Activated CD4-positive, alpha-beta T cell treated with anti-CD3 and anti-CD28 coated beads, Interleukin-2, amount 50 U/mL, for 24 hours (primary cell): ENCODE data around the gene CCNYL1.
"Not testable (repeated sequence)": the region's sequence is repeated elsewhere in the genome, so short reads cannot be mapped to it uniquely, and the experiment has no call there.

Source experiments
- DNase-seq, 2 donors: peaks; one replicate each; pipeline ENCODE4 v3.0.0-alpha.2; 2020; ENCODE audit warnings: low read depth in 1 of 2, low spot score in 1 of 2

CCNYL1 gene

DNA sequence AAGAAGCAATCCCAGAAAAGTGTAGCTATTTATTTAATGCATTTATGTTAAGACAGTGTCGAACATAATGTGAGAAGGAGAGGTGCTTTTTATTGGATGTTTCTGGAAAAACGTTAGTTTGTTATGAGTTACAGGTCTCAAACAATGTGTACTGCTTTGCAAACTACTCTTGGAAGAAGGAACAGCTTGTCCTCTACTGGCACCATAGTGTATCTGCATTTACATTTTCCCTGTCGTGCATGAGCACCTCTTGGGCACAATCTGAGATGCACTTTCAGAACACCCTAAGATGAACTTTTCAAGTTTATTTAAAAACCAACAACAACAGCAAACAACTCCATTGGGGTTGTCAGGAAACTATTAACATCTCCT is 22.8 kb downstream of the CCNYL1 start:
- DNase-seq: no peak

DNA sequence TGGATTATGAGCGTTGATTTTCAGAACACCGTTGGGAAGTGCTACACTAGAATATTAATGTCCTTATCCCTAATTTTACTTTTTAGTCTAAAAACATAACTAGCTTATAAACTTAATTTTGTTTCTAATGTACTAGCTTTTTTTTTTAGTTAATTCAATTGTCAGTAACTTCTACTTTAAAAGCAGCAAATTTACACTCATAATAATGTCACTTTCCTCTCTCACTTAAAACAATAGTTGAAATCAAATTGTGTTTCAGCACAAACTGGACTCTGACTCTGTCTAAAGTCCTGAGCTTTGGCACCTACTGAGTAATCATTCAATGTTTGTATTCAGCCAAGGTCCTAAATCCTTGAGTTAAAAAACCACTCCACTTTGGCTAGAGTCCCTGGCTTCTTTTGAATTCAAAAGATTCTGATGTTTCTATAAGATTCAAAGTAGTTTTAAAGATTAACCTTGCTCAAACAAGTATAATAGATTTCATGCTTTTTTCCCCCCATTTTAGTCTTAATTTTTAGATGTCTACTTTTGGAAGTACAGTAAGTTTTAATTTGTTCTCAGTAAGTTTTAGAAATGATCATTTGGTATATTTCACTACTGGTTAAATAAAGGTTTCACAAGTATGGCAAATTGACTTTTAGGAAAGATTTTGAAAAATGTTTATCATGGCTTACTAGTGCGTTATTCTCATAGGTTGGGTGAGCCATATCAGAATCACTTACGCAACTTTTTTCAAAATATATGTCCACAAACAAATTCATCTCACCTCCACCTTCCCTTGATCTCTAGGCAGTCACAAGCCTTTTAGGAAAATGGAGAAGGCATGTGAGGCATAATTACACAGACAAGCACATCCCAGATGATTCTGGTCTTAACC is 23.4 kb downstream of the CCNYL1 start:
- DNase-seq: no peak

DNA sequence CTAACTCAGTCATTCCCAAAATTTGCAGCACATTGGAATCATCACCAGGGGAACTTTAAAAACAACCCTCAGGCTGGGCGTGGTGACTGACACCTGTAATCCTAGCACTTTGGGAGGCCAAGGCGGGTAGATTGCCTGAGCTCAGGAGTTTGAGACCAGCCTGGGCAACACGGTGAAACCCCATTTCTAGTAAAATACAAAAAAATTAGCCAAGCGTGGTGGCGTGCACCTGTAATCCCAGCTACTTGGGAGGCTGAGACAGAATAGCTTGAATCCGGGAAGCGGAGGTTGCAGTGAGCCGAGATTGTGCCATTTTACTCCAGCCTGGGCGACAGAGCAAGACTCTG is 24.0 kb downstream of the CCNYL1 start:
- not testable (repeated sequence) for DNase-seq

DNA sequence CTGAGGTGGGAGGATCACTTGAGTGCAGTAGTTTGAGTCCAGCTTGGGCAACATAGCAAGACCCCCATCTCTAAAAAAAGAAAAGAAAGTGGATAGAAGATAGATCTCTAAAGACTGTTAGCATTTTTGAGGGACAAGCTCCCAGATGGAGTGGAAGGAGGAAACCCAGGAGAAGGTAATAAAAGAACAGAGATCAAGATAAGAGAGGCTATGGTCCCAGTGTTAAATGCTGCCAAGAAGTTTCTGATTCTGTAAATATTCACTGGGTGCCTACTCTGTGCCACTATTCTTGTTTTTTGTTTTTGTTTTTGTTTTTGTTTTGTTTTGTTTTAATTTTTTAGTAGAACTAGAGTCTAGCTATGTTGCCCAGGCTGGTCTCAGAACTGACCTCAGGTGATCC is 32.1 kb downstream of the CCNYL1 start:
- DNase-seq: no peak

DNA sequence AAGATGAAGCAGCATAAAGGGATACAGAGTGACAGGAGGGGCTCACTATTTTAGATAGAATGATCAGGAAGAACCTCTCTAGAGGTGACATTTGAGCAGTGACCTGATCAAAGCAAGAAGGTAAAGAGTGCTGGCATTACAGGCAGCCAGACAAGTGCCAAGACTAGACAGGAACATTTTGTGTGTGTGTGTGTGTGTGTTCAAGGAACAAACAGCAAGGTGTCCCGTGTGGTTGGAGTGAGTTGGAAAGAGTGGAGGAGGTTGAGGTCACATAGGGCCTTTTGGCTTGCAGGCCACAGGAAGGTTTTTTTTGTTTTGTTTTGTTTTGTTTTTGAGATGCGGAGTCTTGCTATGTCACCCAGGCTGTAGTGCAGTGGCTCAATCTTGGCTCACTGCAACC is 32.6 kb downstream of the CCNYL1 start:
- no peak for DNase-seq

DNA sequence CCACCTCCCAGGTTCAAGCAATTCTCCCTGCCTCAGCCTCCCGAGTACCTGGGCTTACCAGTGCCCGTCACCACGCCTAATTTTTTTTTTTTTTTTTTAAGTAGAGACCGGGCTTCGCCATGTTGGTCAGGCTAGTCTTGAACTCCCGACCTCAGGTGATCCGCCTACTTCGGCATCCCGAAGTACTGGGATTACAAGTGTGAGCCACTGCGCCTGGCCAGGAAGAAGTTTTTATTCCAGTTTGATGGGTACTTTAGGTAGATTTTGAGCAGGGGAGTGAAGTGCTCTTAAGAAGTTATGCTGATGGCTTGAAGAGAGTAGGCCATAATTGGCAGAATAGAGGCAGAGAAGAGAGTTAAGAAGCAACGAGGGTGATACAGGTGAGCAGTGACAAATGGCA is 33.0 kb downstream of the CCNYL1 start:
- DNase-seq: no peak

DNA sequence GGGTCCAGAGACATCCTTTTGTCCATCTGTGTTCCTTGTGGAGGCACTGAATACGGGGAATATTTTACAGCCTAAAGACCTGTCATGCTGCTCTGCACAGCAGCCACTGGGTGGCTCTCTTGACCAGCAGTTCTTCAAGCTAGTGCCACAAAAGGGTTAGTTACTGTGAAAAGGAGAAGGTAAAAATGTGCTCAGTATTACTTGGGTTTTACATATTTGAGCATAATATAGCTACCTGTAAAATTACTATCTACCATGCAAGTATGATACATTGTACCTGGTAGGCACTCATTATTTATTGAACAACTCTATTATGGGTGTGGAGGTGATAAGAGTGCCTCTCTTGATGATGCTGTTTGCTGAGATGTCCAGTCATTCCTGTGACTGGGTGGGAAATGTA is 34.7 kb downstream of the CCNYL1 start:
- DNase-seq: no peak

DNA sequence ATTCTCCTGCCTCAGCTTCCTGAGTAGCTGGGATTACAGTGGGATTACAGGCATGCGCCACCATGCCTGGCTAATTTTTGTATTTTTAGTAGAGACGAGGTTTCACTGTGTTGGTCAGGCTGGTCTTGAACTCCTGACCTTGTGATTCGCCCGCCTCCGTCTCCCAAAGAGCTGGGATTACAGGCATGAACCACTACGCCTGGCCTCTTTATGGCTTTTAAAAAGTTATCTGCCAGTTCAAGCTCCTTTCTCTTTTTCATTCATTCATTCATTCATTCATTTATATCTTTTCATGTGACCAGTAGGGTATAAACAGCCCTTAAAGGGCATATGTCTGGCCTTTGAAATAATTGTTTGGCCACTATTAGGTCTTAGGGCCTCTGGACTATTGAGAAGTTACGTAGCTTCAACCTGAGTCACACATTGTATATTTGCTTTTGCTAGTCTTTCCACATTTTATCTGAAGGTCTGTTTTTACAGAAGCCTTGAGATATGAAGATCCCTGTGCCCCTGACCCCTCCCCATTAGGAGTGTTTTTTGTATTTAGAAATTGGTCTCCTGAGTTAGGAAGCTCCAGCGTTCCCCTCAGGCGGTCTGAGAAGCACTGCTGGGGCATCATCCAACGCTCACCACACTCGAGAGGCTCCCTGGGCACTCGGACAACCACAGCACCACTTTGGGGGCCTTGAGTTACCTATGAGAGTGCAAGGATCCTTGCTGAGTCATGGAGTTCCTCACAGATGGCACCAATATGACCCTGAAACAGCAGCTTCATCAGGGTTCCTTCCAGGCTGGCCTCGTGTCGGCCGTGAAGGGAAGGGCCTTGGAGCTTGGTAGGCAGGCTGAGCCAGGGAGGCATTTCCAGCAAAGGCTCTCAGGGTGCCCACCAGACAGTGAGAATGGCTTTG is 36.5 kb downstream of the CCNYL1 start:
- DNase-seq: no peak

DNA sequence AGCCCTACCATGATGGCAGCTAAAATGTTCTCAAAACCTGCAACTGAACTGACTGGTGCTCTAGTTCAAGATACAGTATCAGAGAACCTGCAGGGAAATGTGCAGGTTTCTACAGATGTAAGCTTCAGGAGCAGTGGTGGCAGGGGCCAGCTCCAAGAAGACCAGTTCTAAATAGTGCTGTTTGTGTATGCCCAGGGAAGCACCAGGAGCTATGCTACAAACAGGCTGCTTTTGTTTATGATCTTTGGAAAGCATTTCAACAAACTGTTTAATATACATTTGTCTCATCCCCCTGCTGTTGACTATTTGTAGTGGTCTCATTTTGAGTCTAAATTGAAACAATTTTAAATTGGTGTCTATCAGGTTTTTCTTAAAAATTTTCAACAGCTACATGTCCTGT is 37.6 kb downstream of the CCNYL1 start:
- no peak for DNase-seq

DNA sequence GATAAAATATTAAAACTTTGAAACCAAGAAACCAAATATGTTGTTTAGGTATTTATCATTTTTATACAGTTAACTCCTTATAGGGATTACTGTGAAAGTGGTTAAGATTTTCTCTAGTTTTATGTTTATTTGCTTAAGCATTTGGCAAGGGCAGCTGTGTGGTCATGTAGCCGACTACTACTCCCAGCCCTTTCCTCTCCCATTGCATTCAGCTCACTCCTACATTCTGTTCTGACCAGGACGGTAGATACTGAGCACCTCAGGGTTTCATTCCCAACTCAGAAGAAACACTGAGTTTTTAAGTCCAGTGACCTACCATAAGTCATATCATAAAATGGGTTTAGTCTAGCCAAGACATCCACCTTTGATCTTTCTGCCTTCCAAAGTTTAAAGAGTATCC is 38.4 kb downstream of the CCNYL1 start:
- DNase-seq: no peak

DNA sequence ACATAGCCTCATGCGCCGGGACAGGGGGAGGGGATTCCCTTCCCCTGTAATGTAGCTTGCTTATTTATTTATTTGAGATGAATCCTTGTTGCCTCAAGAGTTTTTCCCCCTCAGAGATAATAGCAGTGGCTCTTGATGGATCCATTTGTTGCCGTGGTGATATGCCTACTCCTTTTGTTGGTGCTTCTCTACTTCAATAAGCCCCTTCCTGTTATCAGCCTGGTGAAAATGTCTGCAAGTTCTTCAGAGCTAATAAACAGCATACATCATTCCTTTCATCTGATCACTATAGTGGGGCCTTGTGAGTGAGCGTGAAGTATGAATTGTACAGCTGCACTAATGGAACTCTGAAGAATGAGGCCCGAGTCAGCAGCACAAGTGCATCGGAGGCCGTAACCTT is 38.9 kb downstream of the CCNYL1 start:
- DNase-seq: no peak

DNA sequence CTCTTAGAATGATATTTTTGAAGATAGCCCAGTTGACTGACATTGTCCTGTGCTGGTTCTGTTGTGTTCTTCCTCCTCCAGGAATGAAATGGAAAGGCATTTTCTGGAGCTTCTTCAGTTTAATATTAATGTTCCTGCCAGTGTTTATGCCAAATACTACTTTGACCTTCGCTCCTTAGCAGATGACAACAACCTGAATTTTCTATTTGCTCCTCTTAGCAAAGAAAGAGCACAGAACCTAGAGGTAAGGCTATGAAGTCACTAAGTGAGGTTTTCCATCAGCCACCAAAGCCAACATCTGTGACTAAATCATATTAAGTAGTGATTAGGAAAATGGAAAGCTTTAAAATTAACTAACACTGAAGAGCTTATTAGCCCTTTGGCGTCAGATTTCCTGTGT is 39.4 kb downstream of the CCNYL1 start:
- DNase-seq: no peak

DNA sequence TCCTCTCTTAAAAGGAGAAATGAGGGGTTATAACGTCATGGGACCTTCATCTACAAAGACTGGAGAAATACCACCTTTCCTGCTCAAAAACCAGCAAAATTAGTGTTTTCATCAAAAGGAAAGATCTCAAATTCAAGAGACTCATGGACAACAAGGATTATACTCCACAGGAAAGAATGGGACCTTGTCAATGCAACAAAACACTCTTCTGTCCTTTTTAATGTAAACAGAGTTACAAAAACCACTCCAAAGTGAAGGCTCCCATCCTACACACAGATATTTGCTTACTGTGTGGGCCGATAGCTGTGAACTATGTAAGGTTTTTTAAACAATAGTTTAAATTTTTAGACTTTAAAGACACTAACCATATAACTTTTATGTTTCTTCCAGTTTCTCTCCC is 42.2 kb downstream of the CCNYL1 start:
- not testable (repeated sequence) for DNase-seq

DNA sequence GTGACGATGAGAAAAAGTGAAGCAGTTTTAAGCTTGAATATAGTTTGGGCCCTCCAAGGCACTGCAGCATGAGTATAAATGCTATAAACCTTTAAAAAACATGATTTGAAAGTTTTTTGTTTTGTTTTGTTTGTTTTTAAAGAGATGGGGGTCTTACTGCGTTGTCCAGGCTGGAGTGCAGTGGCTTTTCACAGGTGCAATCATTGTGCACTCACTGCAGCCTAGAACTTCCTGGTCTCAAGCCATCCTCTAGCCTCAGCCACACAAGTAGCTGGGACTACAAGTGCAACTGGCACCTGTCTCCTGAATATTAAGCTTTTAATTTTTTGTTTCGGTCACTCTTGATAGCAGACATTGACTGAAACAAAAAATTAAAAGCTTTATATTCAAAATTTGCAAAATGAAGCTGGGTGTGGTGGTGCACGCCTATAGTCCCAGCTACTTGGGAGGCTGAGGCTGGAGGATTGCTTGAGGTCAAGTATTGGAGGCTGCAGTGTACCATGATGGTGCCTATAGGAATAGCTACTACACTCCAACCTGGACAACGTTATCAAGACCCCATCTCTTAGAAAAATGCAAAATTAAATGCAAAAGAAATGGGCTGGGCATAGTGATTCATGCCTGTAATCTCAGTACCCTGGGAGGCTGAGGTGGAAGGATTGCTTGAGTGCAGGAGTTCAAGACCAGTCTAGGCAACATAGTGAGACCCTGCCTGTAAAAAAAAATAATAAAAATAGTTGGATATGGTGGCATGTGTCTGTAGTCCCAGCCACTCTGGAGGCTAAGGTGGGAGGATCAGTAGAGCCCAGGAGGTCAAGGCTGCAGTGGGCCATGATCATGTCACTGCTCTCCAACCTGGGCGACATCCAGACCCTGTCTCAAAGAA is 43.3 kb downstream of the CCNYL1 start:
- DNase-seq: no peak

DNA sequence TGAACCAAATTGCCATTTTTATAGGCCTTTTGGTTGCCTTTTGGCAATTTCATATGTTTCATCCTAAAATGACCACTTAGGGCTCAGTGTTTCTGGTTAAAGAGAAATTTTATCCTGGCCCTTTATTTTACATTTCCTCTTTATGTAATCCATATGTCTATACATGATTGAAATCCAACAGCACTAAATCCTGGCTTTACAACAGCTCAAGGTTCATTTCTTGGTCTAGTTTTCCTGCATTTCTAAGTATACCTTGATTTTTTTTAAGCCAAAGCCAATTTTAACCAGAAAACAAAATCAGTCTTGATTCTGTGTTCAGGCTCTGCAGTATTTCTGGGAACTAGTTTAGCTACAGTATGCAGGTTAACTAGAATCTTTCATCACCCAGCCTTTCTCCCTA is 46.6 kb downstream of the CCNYL1 start:
- DNase-seq: no peak

DNA sequence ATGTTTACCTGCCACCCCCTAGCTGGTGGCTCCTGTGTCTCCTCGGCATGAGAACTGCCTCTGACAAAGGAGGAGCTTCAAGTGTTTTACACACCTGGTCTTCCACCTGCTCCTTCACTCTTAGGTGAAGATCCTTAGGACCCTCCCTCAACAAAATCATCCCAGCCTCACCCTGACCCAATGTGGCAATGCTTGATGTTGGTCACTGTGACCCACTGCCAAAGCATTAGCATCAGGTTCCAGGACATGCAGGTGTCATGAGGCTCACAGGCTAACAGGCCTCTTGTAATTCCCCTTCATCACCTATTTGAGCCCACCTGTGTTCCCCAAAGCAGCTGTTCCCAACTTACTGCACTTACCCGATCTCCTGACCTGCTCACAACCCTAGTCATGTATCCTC is 48.5 kb downstream of the CCNYL1 start:
- no peak for DNase-seq

DNA sequence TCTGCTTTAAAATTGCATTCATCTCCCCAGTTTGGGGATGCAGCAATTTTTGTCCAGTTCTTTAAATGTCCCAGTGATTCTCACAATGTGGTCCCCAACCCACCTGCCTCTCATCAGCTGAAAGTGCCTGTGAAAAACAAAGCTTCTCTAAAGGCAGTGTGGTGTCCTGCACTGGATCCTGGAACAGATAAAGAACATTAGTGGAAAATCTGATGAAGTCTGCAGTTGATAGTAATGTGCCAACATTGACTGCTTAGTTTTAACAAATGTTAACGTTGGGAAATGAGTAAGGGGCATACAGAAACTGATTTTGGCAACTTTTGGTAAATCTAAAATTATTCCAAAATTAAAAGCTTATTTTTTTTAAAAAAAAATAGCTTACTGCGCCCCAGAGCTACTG is 49.0 kb downstream of the CCNYL1 start:
- no peak for DNase-seq

DNA sequence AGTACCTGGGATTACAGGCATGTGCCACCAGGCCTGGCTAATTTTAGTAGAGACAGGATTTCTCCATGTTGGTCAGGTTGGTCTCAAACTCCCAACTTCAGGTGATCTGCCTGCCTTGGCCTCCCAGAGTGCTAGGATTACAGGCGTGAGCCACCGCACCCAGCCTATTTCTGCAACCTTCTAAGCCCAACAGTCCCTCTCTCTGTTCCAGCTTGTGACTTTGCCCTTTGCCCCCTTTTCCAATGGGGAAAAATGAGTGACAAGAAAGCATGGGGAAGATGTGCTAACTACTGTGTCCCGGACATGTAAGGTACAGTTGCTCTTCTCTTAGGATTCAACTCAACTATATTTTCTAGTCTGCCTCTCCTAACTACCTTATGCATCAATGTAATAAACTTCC is 50.0 kb downstream of the CCNYL1 start:
- DNase-seq: not testable (repeated sequence)

DNA sequence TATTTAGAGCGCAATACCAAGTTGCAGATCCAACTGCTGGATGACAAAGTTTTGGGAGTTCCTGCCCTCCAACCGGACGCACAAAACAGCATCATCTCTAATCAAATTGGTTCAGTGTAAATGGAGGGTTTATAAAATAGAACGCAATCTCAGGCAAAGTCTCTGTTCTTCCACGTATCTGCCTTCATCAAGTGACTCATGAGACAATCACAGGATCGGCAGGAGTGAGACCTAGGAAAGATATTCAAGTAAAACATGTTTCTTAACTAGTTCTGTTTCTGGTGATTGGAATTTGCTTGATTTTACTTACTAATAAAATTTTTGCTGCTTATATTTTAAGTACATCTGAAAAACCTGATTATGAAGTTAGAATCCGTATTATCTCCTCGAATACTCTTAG is 50.7 kb downstream of the CCNYL1 start:
- DNase-seq: no peak

DNA sequence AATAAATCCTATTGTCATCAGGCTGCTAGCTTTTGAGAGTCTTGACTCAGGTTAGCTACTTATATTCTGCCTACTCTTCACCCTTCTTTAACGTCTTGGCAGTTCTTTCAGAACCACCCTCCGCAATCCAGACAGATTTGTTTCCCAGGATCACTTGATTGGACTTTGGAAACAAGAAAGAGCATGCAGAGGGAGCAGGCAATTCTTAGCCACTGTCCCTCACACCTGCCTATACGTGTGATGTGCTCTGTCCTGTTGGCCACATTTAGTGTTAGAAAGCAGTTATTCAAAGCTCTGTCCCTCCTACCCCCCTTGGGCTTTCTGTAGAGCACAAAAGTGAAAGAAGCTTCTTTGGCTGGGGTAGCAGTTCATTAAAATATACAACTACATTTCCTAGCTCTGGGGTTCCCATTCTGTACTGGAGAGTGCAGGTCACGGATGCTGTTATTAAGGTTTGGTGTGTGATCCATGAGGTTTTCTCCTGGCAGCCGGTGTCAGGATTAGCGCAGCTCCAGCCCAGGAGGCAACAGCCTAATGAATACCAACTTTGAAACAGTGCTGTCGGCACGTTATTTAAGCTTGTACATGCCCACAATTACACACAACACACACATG is 52.0 kb downstream of the CCNYL1 start:
- no peak for DNase-seq

DNA sequence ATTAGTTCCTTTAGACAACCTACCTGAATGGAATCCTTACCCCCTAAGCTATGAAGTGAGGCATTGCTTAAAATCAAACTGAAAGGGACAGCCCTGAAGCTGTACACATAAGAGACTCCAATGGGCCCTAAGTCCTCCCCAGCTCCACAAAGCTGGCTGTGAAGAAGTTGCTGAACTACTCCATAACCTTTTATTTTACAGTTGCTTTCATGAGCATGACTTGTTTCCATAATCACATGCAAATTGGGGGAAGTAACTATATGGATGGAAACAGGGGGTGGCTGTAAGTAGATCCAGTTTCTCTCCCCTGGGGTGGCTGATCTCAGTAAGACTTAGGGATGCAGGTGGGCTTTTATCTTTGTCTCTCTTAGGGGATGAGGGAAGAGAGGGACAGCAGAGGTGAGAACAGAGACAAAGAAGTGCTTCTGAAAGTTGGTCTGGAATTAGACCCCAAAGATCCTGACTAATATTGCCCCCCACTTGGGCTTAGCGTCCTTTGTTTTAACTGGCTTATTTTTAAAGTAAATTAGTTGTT is 52.7 kb downstream of the CCNYL1 start:
- DNase-seq: no peak
